Lung (tissue), 12 donors: ENCODE measurements around the gene JPT2. TPM values are rescaled to one million over a fixed set of nuclear protein-coding genes. Genes with fewer than 3 reads are reported as not detected.

Experiments used
- ATAC-seq: fragments of 200-7000 bp; cut with Tn5 transposase; one replicate; pipeline ENCODE4 v1.9.1; 2020; ENCODE audit warnings: moderate number of reproducible peaks; ENCODE audit not compliant: insufficient read depth, low FRiP score
- DNase-seq, 3 donors: peaks; one replicate each; pipeline ENCODE4 v3.0.0-alpha.2; 2013 to 2017
- H3K27ac ChIP-seq, 2 donors: one replicate each; pipeline ENCODE4 v1.5.1; 2013; ENCODE audit warnings: mild to moderate bottlenecking in 2 of 2, moderate library complexity in 2 of 2, control low read depth in 1 of 2, inconsistent platforms in 1 of 2, low read depth in 1 of 2, low read length in 1 of 2
- H3K27me3 ChIP-seq, 3 donors: one replicate each; pipeline ENCODE4 v1.5.1; 2013; ENCODE audit warnings: low read length in 2 of 3; ENCODE audit not compliant: control insufficient read depth in 3 of 3, insufficient read depth in 3 of 3
- H3K36me3 ChIP-seq, 4 donors: one replicate each; pipeline ENCODE4 v1.5.1; 2013; ENCODE audit warnings: low read length in 4 of 4, mild to moderate bottlenecking in 1 of 4, moderate library complexity in 1 of 4; ENCODE audit not compliant: control insufficient read depth in 4 of 4, insufficient read depth in 4 of 4
- H3K4me1 ChIP-seq, 5 donors: one replicate each; pipeline ENCODE4 v1.5.1; 2013; ENCODE audit warnings: low read length in 5 of 5, mild to moderate bottlenecking in 2 of 5, moderate library complexity in 1 of 5; ENCODE audit not compliant: control insufficient read depth in 5 of 5, insufficient read depth in 5 of 5
- H3K4me3 ChIP-seq: one replicate; pipeline ENCODE4 v1.5.1; 2013; ENCODE audit warnings: mild to moderate bottlenecking, control low read depth, moderate library complexity
- H3K9ac ChIP-seq, 2 donors: one replicate each; pipeline ENCODE4 v1.5.1; 2013; ENCODE audit warnings: low read length in 2 of 2, control low read depth in 1 of 2; ENCODE audit not compliant: insufficient read depth in 1 of 2
- H3K9me3 ChIP-seq, 4 donors: one replicate each; pipeline ENCODE4 v1.5.1; 2013; ENCODE audit warnings: low read length in 3 of 4, mild to moderate bottlenecking in 1 of 4, moderate library complexity in 1 of 4; ENCODE audit not compliant: control insufficient read depth in 4 of 4, insufficient read depth in 3 of 4
- WGBS, 2 donors: extraction: QIAGEN DNeasy Blood & Tissue Kit; methylation state at CpG; one replicate each; pipeline ENCODE4 v1.1.7; 2013; 5-methylcytosine and 5-hydroxymethylcytosine counted together
- polyA plus RNA-seq, 2 donors: library from polyadenylated mRNA; stranded (reverse); fragments of 200-250 nt; gene quantifications; one replicate each; pipeline ENCODE4 v1.2.1, GENCODE V29; 2013
- total RNA-seq, 2 donors: library from RNA; depleted of rRNA in 1 of 2; stranded (reverse); fragments of >200 nt in 1 of 2; gene quantifications; one replicate each; pipeline ENCODE4 v1.2.1, GENCODE V29; 2014 to 2021
- TF ChIP-seq, protein P1 (sequence below): IDR thresholded peaks from 2 replicates; pipeline ENCODE4 v1.5.1; 2012; ENCODE audit warnings: mild to moderate bottlenecking; ENCODE audit errors: control extremely low read depth, extremely low read depth
- donor health status: control.
- donor health status: control.
- donor health status: Bipolar disorder and iron deficiency.
- donor health status: healthy.
- donor health status: DM: yes; HTN: yes; CAD: no.

The JPT2 gene
- total and polyA plus RNA-seq, 4 donors, result 28.7 to 71.9 (median 51.6) TPM

DNA sequence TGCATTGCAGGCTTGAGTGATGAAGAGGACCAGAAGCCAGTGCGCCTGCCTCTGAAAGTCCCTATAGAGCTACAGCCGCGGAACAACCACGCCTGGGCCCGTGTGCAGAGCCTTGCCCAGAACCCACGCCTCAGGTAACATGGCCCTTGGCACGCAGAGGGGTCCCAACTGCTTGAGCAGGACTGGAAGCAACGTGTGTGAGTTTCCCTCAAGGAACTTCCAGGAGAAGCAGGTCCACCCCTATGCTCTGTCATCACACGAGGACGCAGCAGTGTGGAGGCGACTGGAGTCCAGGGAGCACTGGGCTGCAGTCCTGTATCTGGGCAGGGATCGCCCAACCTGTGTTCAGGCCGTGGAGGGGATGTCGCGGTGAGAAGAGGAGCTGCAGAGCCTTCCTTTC, 25.1 kb upstream of the JPT2 start:
- WGBS, 2 donors, result 95 to 96% methylated on average over 15 of the region's 15 CpGs
- Histone ChIP-seq H3K9ac (no peak overlapping the region), H3K27me3 (no peaks in the 10 kb centered on the region), H3K36me3 (peaks cover 7 to 55% (median 29%) of the 10 kb centered on the region in 4 donors), H3K4me3 (no peak overlapping the region), H3K9me3 (no peaks in the 10 kb centered on the region), H3K27ac (no peak overlapping the region), H3K4me1 (no peaks in the 10 kb centered on the region)
- no peak for DNase-seq
- no peak for ATAC-seq
- TF ChIP-seq, protein P1, sequence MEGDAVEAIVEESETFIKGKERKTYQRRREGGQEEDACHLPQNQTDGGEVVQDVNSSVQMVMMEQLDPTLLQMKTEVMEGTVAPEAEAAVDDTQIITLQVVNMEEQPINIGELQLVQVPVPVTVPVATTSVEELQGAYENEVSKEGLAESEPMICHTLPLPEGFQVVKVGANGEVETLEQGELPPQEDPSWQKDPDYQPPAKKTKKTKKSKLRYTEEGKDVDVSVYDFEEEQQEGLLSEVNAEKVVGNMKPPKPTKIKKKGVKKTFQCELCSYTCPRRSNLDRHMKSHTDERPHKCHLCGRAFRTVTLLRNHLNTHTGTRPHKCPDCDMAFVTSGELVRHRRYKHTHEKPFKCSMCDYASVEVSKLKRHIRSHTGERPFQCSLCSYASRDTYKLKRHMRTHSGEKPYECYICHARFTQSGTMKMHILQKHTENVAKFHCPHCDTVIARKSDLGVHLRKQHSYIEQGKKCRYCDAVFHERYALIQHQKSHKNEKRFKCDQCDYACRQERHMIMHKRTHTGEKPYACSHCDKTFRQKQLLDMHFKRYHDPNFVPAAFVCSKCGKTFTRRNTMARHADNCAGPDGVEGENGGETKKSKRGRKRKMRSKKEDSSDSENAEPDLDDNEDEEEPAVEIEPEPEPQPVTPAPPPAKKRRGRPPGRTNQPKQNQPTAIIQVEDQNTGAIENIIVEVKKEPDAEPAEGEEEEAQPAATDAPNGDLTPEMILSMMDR, result no peak

DNA sequence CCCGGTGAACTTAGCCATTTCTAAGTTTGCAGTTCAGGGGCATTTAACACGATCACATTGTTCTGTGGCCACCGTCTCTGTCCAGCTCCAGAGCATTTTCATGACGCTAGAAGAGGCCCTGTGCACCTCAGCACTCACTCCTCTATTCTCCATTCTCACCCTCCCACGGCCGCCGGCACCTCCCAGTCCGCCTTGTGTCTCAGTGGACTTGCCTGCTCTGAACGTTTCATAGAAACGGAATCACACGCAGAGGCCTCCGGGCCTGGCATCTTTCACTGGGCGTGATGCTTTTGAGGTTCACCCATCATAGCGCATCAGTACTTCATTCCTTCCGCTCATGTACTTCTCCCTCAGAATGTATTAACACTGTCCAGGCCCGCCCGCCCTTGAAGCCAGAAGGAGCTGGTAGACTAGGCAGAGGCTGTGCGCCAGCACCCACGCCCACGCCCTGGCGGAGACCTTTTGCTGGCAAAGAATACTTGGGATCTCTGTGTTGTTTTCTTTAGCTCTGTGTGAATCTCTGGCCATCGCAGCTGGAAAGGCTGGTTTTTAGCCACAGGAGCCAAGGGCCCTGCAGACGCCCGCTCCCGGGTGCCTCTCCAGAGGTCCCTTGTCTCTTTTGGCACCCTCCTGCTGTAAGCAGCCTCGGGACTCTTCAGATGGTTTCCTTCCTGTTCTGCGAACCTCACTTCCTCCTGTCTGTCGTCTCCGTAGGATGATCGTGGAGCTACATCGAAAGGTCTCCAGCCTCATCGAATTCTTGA, 23.4 kb upstream of the JPT2 start:
- Histone ChIP-seq H3K4me3 (no peak overlapping the region), H3K9me3 (no peaks in the 10 kb centered on the region), H3K27me3 (no peaks in the 10 kb centered on the region), H3K27ac (no peak overlapping the region), H3K4me1 (no peaks in the 10 kb centered on the region), H3K36me3 (peaks cover 7 to 64% (median 28%) of the 10 kb centered on the region in 4 donors), H3K9ac (no peak overlapping the region)
- ATAC-seq (no peak), DNase-seq (no peak)
- TF ChIP-seq, protein P1, result no peak
- 71 to 82% methylated on average over 32 of the region's 32 CpGs for whole genome bisulfite sequencing, 2 donors

DNA sequence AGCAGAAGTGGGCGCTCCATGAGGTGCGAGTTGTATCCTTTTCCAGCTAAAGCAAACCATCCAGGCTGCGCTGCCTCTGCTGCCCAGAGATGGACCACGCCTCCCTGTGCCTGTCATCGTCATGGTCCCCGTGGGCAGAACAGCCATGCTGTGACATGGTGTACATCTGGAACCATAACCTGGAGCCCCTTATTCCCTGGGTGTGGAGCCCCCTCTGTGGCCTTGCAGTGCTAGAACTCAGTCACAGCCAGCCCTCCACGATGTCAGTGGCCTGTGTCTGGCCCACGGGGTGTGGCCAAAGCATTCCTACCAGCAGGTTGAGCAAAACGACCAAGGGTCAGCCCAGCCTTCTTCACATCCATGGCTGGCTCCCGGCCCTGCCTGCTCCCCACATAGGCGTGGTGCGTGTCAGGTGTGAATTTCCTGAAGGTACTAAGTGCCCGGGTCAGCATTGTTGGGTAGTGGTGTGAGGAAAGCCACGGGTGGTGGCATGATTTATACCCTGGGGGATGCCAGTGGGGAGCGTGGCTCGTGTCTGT, 22.7 kb upstream of the JPT2 start:
- no peaks in the 10 kb centered on the region for H3K9me3 ChIP-seq
- no peak overlapping the region for H3K9ac ChIP-seq
- no peaks in the 10 kb centered on the region for H3K4me1 ChIP-seq
- 94% methylated on average over 16 of the region's 16 CpGs for WGBS, 2 donors
- H3K27me3 ChIP-seq, result no peaks in the 10 kb centered on the region
- no peak for ATAC-seq
- H3K4me3 ChIP-seq, result no peak overlapping the region
- H3K27ac ChIP-seq, result no peak overlapping the region
- H3K36me3 ChIP-seq, result peaks cover 7 to 68% (median 30%) of the 10 kb centered on the region in 4 donors
- DNase-seq, result no peak
- TF ChIP-seq, protein P1, result no peak
